HL-60 (cell line): ENCODE measurements around the gene TMEM198.
A peak's percentile ranks its signal among the peaks of the same experiment; 100 is the strongest.

Experiments
- CTCF ChIP-seq: IDR thresholded peaks from one replicate; pipeline ENCODE4 v1.5.1; 2011; ENCODE audit warnings: low read length, control low read depth, inconsistent platforms; ENCODE audit not compliant: insufficient read depth
- REST ChIP-seq: IDR thresholded peaks from 2 replicates; pipeline ENCODE4 v1.6.1; 2012; ENCODE audit warnings: low read depth; ENCODE audit not compliant: insufficient replicate concordance

GRCh38 chr2:219525533-219526232 lies 18.1 kb upstream of the TMEM198 start:
- TF ChIP-seq REST: peak; percentile 50
- TF ChIP-seq CTCF: no peak
